NB4 (cell line): ENCODE data around the gene IL1R2.

Experiments
- CTCF ChIP-seq: IDR thresholded peaks from one replicate; pipeline ENCODE4 v1.5.1; 2012; ENCODE audit warnings: low read depth, low read length
- MYC ChIP-seq: IDR thresholded peaks from 2 replicates; pipeline ENCODE4 v1.6.1; 2011; ENCODE audit warnings: low read depth, low read length
- POLR2A ChIP-seq: IDR thresholded peaks from 2 replicates; pipeline ENCODE4 v1.6.1; 2011; ENCODE audit warnings: mild to moderate bottlenecking; ENCODE audit not compliant: insufficient read length; ENCODE audit errors: extremely low read depth

- TF ChIP-seq POLR2A (no peak), CTCF (no peak), MYC (no peak)
These were observed 19.9 kb upstream of the IL1R2 start for GRCh38 chr2:101971836-101972235.
